ENCODE measurements around the gene ANP32E.
"Not testable (repeated sequence)": the region's sequence is repeated elsewhere in the genome, so short reads cannot be mapped to it uniquely, and the experiment has no call there.

Gene ANP32E

GRCh38 chr1:150262388-150263320 is 26.7 kb upstream of the ANP32E start:
- peaks cover 23% of the 10 kb centered on the region for H3K36me3 Mint-ChIP-seq (ENCODE audit: low read depth)

DNA sequence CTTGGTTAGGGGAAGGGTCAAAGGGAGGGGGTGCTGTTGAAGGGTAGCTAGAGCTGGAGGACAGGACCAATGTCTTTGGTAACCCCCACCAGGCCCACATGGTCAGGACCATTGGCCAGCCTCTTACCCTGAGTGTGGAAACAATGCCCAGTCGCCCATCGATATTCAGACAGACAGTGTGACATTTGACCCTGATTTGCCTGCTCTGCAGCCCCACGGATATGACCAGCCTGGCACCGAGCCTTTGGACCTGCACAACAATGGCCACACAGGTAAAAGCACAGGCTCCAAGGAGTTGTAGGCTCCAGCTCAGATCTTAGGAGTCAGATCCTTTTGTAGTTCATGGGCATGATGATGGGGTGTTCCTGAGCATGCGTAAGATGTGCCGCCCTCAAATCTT is 25.5 kb upstream of the ANP32E start:
- Mint-ChIP-seq H3K27ac (no peak overlapping the region), H3K4me1 (ENCODE audit: low read depth) (peaks cover 9% of the 10 kb centered on the region), H3K36me3 (ENCODE audit: low read depth) (peaks cover 15% of the 10 kb centered on the region), H3K4me3 (no peak overlapping the region), H3K27me3 (ENCODE audit: low read depth) (peaks cover 44% of the 10 kb centered on the region), H3K9me3 (no peaks in the 10 kb centered on the region)

More at GRCh38 chr1:150262388-150263320, 26.7 kb upstream of the ANP32E start:
- Mint-ChIP-seq H3K27me3 (ENCODE audit: low read depth) (peaks cover 31% of the 10 kb centered on the region), H3K9me3 (no peaks in the 10 kb centered on the region), H3K4me1 (ENCODE audit: low read depth) (peaks cover 16% of the 10 kb centered on the region), H3K4me3 (no peak overlapping the region), H3K27ac (peak overlapping the region; percentile 4)

- Mint-ChIP-seq H3K9me3 (no peaks in the 10 kb centered on the region), H3K4me3 (no peak overlapping the region), H3K4me1 (ENCODE audit: low read depth) (peaks cover 18% of the 10 kb centered on the region), H3K27me3 (ENCODE audit: low read depth) (peaks cover 55% of the 10 kb centered on the region), H3K27ac (no peak overlapping the region), H3K36me3 (ENCODE audit: low read depth) (peaks cover 4% of the 10 kb centered on the region)
Observed at GRCh38 chr1:150259758-150260669, 24.1 kb upstream of the ANP32E start.

DNA sequence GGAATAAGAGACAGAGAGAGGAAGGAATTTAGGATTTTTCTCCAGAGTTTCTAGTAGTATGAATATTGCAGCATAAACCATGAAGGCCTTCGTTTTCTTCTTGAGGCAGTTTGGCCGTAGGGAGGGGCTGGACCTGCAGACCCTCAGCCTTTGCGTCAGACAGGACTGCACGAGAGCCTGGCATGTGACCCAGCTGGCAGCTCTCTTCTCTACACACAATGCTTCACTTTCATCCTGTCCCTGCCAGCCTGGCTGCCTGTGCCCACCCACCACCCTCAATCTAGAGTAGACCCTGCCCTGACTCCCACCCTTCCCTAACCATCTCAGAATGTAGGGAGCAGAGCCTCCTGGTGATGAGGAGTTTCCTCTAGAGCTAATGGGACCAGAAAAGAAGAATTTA is 23.3 kb upstream of the ANP32E start:
- peaks cover 55% of the 10 kb centered on the region for H3K27me3 Mint-ChIP-seq (ENCODE audit: low read depth)
- H3K9me3 Mint-ChIP-seq: no peaks in the 10 kb centered on the region
- H3K4me3 Mint-ChIP-seq: no peak overlapping the region
- no peak overlapping the region for H3K27ac Mint-ChIP-seq
- no peaks in the 10 kb centered on the region for H3K36me3 Mint-ChIP-seq (ENCODE audit: low read depth)
- H3K4me1 Mint-ChIP-seq (ENCODE audit: low read depth): peaks cover 18% of the 10 kb centered on the region

- H3K27ac Mint-ChIP-seq: no peak within 1 kb of the TSS
- H3K9me3 Mint-ChIP-seq: no peaks in the 10 kb centered on the region
- peaks cover 18% of the 10 kb centered on the region for H3K4me1 Mint-ChIP-seq (ENCODE audit: low read depth)
- no peak within 1 kb of the TSS for H3K4me3 Mint-ChIP-seq
- H3K36me3 Mint-ChIP-seq (ENCODE audit: low read depth): no peaks in the 10 kb centered on the region
- peaks cover 62% of the 10 kb centered on the region for H3K27me3 Mint-ChIP-seq (ENCODE audit: low read depth)
Observed at GRCh38 chr1:150257624-150258585, 22.0 kb upstream of the ANP32E start, which contains the start of gene CA14. Gene CA14 (plus strand): TSS chr1:150257774. CDS start chr1:150258129, 355 bp downstream.

GRCh38 chr1:150256554-150257341 is 20.8 kb upstream of the ANP32E start:
- Mint-ChIP-seq H3K36me3 (ENCODE audit: low read depth) (no peaks in the 10 kb centered on the region), H3K4me3 (no peak overlapping the region), H3K27ac (no peak overlapping the region), H3K4me1 (ENCODE audit: low read depth) (peaks cover 18% of the 10 kb centered on the region), H3K27me3 (ENCODE audit: low read depth) (peaks cover 64% of the 10 kb centered on the region), H3K9me3 (no peaks in the 10 kb centered on the region)

DNA sequence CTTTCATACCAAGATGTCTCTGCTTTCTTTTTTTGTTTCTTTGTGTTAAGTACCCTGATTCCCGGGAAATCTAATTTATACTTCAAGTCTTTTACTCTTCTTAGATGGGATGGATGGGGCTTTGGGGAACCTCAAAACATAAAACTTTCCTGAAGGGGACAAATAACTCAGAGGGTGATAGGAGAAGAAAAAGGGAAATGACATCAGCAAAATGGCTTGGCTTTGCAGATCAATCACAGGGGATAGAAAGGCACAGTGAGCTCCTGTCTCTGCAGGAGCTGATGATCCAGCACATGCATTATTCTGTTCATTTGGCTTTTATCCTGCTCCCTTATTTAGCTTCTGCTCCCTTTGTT is 20.3 kb upstream of the ANP32E start:
- H3K27me3 Mint-ChIP-seq (ENCODE audit: low read depth): peaks cover 66% of the 10 kb centered on the region

GRCh38 chr1:150249936-150250335 is 14.0 kb upstream of the ANP32E start:
- H3K4me1 Mint-ChIP-seq (ENCODE audit: low read depth): no peaks in the 10 kb centered on the region
- H3K27me3 Mint-ChIP-seq (ENCODE audit: low read depth): peaks cover 15% of the 10 kb centered on the region
- no peaks in the 10 kb centered on the region for H3K9me3 Mint-ChIP-seq
- no peak overlapping the region for H3K27ac Mint-ChIP-seq
- no peaks in the 10 kb centered on the region for H3K36me3 Mint-ChIP-seq (ENCODE audit: low read depth)
- no peak overlapping the region for H3K4me3 Mint-ChIP-seq

More for the DNA sequence above, 20.3 kb upstream of the ANP32E start:
- no peaks in the 10 kb centered on the region for H3K36me3 Mint-ChIP-seq (ENCODE audit: low read depth)
- H3K9me3 Mint-ChIP-seq: no peaks in the 10 kb centered on the region
- no peak overlapping the region for H3K27ac Mint-ChIP-seq
- H3K4me3 Mint-ChIP-seq: peak overlapping the region; percentile 73
- H3K4me1 Mint-ChIP-seq (ENCODE audit: low read depth): peaks cover 18% of the 10 kb centered on the region

DNA sequence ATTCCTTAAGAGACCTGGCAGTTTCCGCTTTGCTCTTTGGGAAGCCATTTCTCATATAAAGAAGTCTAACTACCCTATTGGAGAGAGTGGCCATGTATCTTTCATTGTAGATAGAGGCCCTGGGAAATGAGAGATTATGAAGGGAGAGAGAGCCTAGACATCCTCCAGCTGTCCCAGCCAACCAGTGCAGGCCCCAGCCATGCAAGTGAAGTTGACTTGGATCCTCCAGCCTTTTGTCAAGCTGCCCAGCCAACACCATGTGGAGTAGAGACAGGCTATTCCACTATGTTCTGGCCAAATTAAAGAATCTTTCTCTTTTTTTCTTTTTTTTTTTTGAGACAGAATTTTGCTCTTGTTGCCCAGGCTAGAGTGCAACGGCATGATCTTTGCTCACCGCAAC is 7.1 kb upstream of the ANP32E start:
- Mint-ChIP-seq H3K4me3 (no peak overlapping the region), H3K27ac (no peak overlapping the region), H3K36me3 (ENCODE audit: low read depth) (no peaks in the 10 kb centered on the region), H3K9me3 (no peaks in the 10 kb centered on the region), H3K27me3 (ENCODE audit: low read depth) (peaks cover 4% of the 10 kb centered on the region), H3K4me1 (ENCODE audit: low read depth) (no peaks in the 10 kb centered on the region)

DNA sequence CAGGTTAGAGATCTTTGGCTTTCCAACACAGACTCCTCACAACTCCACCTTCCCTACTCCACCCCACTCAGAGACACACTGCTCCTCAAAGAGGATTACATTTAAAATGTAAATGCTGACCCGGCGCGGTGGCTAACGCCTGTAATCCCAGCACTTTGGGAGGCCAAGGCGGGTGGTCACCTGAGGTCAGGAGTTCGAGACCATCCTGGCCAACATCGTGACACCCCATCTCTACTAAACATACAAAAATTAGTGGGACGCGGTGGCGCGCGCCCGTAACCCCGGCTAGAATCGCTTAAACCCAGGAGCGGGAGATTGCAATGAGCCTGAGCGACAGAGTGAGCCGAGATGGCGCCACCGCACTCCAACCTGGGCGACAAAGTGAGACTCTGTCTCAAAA is 1.8 kb upstream of the ANP32E start:
- no peaks in the 10 kb centered on the region for H3K9me3 Mint-ChIP-seq
- peaks cover 15% of the 10 kb centered on the region for H3K4me1 Mint-ChIP-seq (ENCODE audit: low read depth)
- H3K36me3 Mint-ChIP-seq (ENCODE audit: low read depth): peaks cover 4% of the 10 kb centered on the region
- no peaks in the 10 kb centered on the region for H3K27me3 Mint-ChIP-seq (ENCODE audit: low read depth)
- H3K4me3 Mint-ChIP-seq: peak overlapping the region; percentile 10
- H3K27ac Mint-ChIP-seq: no peak overlapping the region

DNA sequence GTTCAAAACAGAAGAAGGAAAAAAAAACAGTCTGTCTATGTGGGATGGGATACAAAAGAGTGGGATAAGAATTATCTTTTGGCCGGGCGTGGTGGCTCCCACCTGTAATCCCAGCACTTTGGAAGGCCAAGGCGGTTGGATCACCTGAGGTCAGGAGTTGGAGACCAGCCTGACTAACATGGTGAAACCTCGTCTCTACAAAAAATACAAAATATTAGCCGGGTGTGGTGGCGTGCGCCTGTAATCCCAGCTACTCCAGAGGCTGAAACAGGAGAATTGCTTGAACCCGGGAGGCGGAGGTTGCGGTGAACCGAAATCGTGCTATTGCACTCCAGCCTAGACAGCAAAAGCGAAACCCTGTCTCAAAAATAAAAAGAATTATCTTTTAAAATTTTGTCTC is 1.3 kb upstream of the ANP32E start:
- H3K4me3 Mint-ChIP-seq; H3K9me3 Mint-ChIP-seq; H3K36me3 Mint-ChIP-seq (ENCODE audit: low read depth); H3K27me3 Mint-ChIP-seq (ENCODE audit: low read depth); H3K27ac Mint-ChIP-seq: not testable (repeated sequence)
- peaks cover 17% of the 10 kb centered on the region for H3K4me1 Mint-ChIP-seq (ENCODE audit: low read depth)

- no peak overlapping the region for H3K4me3 Mint-ChIP-seq
Observed at GRCh38 chr1:150236614-150237100, 745 bp upstream of the ANP32E start.

GRCh38 chr1:150235294-150235851 is 539 bp downstream of the ANP32E start:
- Mint-ChIP-seq H3K36me3 (ENCODE audit: low read depth) (peaks cover 9% of the 10 kb centered on the region), H3K27me3 (ENCODE audit: low read depth) (no peaks in the 10 kb centered on the region), H3K27ac (no peak overlapping the region), H3K4me1 (ENCODE audit: low read depth) (peaks cover 17% of the 10 kb centered on the region), H3K4me3 (no peak overlapping the region), H3K9me3 (no peaks in the 10 kb centered on the region)

More at GRCh38 chr1:150236614-150237100, 745 bp upstream of the ANP32E start:
- H3K9me3 Mint-ChIP-seq: no peaks in the 10 kb centered on the region
- H3K36me3 Mint-ChIP-seq (ENCODE audit: low read depth): peaks cover 4% of the 10 kb centered on the region
- H3K27me3 Mint-ChIP-seq (ENCODE audit: low read depth): no peaks in the 10 kb centered on the region
- H3K4me1 Mint-ChIP-seq (ENCODE audit: low read depth): peaks cover 17% of the 10 kb centered on the region
- H3K27ac Mint-ChIP-seq: no peak overlapping the region
